A172 (cell line): ENCODE data around the gene SPON1. TPM values are rescaled to one million over a fixed set of nuclear protein-coding genes. Genes with fewer than 3 reads are reported as not detected.
"Not testable (repeated sequence)": the region's sequence is repeated elsewhere in the genome, so short reads cannot be mapped to it uniquely, and the experiment has no call there.

Experiments used
- DNase-seq: peaks from one replicate; pipeline ENCODE4 v3.0.0-alpha.2; 2015; ENCODE audit warnings: low spot score
- total RNA-seq: library from RNA; depleted of rRNA; stranded (reverse); fragments of >200 nt; shearing (Covaris generic); gene quantifications from 2 replicates; pipeline ENCODE4 v1.2.3, GENCODE V29; 2014

SPON1 gene
- total RNA-seq, 1 experiment from 2014 or later, result 0.29 TPM

DNA sequence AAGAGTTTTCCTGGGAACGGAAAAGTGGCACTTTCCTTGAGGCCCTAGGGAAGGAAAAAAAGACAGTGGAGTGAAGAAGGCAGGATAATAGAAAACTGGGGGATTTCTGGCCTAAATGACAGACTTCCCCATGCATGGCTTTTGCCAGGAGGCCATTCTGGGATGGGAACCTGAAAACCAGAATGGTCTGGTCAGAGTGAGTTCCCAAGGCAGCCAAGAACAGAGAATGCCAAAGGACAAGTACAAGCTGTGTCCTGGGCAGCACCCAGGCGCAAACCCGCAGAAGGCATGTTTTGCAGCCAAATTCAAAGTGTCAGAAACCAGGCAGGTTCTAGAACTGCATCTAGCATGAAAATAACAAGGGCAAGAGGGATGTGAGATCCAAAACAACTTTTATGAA is 162.4 kb downstream of the SPON1 start:
- no peak for DNase-seq

DNA sequence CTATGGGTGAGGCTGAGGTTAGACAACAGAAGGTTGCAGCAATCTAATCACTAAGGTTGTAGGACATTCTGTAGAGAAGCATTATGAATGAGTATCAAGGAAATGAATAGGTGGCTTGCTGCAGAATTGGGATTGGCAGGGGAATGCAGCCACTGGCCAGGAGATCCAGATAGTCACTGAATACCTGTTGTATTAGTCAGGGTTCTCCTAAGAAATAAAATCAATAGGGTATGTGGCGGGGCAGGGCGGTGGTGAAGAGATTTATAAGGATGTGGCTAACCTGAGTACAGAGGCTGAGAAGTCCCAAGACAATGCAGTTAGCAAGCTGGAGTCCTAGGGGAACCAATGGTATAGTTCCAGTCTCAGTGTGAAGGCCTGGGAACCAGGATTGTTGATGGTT is 163.0 kb downstream of the SPON1 start:
- DNase-seq, result no peak

DNA sequence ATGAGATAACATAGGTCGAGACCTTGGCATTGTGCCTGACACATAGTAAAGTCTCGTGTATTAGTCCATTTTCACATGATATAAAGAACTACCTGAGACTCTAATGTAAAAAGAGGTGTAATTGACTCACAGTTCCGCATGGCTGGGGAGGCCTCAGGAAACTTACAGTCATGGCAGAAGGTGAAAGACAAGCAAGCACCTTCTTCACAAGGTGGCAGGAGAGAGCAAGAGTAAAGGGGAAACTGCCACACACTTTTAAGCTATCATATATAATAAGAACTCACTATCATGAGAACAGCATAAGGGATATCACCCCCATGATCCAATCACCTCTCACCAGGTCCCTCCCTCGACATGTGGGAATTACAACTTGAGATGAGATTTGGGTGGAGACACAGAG is 165.2 kb downstream of the SPON1 start:
- no peak for DNase-seq

DNA sequence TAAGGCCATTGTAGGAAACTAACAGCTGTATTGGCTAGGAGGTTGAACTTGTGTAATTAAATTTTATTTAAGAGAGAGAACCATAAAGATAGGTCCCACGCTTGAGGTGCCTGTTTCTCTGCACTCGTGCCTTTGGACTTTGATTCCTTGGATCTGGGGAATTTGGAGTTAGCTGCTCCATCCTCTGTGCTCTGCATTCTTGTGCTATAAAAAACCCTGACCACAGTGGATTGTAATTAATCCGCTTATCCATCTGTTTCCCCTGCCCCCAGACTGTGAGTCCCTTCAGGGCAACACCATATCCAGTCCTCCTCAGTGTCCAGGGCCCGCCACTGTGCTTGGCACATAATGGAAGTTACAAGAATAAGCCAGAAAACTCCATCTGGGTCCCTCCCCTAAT is 169.8 kb downstream of the SPON1 start:
- DNase-seq, result no peak

DNA sequence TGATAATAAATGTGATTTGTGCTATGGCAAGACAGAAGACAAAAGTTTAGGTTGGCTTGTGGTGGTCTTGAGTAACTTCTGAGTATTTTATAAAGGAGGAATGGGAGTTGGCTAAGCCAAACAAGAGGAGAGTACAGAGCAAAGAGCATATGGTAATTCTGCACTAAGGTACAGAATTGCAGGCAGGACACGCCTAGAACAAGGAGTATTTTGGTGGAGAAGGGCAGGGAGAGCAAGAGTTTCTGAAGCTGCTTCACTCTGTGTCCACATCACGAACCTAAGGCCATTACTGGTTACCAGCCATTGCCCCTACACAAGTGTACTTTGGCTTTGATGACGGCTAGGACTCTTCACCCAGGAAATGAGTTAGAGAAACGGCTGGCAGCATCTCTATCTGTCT is 170.9 kb downstream of the SPON1 start:
- no peak for DNase-seq

DNA sequence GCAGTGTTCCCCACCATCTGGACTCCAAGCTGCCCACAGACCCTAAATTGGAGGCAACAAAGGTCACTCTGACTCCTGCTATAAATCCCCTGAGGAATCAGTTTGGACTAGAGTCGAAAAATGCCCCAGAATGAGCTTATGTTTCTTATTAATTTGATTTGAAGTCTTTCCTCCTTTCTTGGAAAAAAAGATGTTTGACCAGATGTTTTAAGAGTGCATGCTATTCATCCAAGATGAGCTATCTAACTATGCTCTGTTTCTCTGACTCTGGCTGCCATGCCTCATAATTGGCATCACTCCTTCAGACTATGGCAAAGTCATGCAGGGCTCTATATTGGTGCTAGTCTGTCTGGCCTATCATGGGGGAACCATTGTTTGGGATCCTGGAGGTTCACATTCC is 174.0 kb downstream of the SPON1 start:
- DNase-seq, result no peak

DNA sequence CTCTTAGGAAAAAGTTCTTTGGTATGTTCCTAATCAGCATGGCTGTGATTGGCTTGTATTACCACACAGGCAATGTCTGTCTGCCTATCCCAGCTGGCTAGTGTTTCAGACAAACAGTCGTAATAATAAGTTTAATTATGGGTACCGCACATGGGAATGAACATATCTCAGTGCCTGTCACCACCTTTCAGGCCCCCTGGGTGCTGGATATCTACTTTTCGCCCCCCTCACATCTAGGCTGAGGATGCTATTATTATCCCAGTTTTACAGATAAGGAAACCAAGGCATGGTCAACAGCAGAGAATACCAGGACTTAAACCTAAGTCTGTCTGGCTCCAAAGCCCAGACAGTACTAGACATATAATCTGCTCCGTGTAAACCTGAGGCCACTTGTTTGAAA is 174.8 kb downstream of the SPON1 start:
- no peak for DNase-seq

DNA sequence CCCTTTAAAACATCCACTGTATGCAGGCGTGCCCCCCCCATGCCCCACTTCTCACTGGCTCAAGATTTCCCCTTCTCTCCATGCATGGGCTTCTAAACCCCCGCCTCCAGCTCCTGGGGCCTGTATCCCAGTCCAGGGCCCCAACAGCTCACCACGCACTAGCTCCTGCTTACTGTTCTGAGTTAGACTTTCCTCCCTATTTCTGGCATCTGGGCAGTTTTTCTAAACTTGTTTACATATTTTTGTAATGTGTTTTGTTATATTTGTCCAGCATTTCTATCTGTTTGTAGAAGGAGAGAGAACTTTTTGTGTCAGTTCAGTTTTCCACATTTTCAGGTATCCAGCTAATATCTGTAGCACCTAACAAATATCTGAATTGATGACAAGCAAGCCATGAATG is 178.5 kb downstream of the SPON1 start:
- no peak for DNase-seq

DNA sequence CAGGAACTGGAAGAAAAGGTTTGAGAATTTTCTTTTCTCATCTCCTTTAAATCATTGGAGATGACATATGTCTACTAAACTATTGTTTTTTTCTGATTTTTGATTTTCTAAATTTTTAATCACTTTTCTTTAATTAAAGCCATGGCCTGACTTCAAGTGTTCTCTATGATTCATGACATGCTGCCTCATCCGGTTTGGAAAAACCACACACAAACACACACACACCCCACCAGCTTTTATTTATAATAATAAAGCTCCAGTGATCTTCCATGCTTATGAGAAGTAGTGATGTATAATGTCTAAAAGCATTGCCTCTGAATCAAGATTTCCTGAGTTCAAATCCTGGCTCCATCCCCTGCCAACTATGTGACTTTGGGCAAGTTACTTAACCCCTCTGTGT is 179.2 kb downstream of the SPON1 start:
- no peak for DNase-seq

DNA sequence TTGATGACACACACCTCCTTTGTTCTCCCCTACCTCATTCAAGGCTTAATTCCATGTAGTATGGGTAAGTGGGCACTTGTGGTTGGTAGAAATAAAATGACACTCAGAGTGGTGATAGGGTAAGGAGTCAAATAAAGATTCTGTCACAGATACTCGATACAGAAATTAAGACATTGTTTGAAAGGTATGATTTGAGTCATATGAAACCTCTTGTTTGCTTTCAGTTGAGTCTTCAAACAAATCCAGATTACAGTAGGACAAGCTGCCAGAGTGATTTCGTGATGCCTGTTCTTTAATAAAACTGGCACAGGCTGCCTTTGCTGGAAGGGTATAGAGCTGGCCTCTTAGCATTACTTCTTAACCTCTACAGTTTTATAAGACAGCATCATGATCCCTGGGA is 182.4 kb downstream of the SPON1 start:
- no peak for DNase-seq

DNA sequence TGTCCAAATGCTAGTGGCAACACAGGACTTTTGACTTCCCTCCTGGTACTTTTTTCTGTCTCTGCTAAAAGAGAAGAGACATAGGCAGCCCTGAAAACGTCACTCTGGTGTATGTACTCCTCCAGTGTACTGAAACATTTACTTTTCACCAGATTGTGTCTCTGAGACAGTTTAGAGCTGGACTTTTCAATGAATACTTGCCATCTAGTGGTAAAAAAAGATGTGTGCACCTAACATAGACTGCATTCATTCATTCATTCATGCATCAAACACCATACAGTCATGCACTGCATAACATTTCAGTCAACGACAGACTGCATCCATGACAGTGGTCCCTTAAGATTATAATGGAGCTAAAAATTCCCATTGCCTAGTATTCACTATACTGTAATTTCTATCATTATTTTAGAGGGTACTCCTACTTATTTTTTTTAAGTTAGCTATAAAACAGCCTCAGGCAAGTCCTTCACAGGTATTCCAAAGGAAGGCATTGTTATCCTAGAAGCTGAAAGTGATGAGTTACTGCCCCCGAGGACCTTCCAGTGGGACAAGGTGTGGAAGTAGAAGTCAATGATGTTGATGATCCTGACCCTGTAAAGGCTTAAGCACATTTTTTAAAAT is 186.2 kb downstream of the SPON1 start:
- DNase-seq, result peak; percentile 55

DNA sequence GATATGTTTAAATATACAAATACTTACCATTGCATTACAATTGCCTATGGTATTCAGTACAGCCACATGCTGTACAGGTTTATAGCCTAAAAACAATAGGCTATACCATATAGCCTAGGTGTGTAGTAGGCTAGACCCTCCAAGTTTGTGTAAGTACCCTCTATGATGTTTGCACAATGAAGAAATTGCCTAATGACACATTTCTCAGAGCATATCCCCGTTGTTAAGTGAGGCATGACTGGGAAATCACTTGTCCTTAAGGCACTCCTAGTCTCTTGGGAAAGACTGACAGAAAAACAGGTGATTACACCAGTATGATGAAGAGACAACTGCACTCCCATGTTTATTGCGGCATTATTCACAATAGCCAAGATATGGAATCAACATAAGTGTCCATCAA is 187.2 kb downstream of the SPON1 start:
- DNase-seq, result no peak

DNA sequence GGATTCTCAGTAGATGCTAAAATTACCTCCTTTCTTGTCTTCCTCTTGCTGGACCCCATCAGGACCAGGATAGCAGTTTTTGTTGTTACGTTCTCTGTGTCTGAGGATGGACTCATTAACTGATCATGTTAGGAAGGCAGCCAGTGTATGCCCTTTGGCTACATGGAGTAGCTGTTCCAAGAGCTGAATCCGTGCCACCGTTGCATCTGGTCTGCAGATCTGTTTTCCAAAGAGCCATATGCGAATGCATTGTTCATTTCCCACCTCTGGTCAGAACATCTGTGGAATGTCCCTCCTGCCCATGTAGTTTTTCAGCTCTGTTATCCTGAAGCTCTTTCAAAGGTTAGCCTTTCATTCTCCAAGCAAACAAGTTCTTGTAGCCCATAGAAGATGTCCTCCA is 188.4 kb downstream of the SPON1 start:
- DNase-seq, result no peak

DNA sequence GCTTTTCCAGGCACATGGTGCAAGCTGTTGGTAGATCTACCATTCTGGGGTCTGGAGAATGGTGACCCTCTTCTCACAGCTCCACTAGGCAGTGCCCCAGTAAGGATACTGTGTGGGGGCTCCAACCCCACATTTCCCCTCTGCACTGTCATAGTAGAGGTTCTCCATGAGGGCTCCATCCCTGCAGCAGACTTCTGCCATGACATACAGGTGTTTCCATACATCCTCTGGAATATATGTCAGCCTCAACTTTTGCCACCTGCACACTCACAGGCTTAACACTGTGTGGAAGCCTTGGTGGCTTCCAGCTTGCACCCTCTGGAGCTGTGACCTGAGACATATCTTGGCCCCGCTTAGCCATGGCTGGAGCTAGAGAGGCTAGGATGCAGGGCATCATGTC is 191.6 kb downstream of the SPON1 start:
- DNase-seq, result not testable (repeated sequence)

DNA sequence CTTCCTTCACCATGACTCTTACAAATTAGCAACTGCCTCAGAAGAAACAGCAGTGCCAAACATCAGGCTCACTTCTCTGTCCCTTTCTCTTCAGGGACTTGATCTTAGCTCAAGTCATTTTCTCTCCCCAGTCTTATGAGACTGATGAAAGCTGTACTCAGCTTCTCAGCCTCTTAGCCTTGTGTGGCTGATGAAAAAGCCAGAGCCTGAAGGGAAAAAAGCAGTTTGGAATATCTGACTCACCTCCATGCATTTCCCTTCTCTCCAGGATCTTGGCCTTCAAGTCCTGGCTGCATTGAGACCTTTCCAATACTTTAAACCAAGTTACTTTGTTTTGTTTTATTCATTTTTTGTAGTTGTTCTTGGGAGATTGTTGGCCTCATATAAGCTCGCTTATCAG is 195.9 kb downstream of the SPON1 start:
- no peak for DNase-seq

DNA sequence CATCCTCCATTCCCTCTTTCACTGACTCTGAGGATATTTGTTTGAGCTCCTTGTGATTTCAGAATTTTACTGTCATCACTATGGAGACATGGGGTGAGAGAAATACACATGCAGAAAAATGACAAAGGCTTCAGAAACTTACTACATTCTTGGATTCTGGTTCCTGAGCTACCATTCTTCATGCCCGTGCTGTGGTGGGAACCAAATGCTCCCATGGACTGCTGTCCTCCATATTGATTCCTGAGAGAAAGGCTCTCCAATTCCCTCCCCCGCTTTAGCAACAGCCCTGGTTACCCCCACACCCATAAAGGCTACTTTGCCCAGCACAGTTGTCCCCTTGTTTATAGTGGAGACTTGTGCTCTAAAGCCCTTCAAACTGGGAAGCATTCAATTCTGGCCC is 201.1 kb downstream of the SPON1 start:
- DNase-seq, result no peak

DNA sequence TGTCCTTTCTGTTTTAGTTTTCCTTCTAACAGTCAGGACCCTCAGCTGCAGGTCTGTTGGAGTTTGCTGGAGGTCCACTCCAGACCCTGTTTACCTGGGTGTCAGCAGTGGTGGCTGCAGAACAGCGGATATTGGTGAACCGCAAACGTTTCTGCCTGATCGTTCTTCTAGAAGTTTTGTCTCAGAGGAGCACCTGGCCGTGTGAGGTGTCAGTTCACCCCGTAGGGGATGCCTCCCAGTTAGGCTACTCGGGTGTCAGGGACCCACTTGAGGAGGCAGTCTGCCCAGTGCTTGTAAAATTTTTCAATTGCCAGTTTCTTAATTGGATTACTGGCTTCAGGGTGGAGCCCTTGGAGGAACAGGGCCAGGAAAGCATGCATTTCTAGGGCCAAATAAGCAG is 211.2 kb downstream of the SPON1 start:
- not testable (repeated sequence) for DNase-seq

DNA sequence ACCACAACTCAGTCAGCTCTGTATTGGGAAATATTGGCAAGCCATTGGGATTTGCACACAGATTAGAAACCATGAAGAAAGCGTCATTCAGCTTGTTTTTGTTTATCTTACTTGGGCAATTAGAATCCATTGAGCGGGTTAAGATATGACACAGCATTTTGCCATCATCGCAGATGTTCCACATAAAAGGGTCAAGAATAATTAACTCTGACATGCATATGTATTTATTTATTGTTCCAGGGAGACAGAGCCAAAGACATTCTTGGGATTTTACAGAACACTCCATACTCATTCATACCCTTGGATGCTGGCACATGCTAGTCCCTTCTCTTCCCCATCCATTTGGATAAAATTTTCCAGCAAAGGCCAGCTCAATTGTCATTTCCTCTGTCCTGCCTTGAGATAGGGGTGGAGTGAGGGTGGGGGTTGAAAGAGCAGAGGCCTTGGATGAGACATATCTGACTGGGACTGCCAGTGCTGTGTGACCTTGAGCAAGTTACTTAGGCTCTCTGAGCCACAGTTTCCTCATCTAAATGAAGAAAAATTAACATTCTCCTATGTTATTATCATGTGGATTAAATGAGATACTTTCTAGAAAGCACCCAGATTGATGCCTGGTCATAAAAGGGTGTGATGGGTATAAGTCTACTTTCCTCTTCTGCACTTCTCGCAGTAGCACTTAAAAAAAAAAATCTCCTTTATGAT is 216.7 kb downstream of the SPON1 start:
- DNase-seq, result peak; percentile 23

DNA sequence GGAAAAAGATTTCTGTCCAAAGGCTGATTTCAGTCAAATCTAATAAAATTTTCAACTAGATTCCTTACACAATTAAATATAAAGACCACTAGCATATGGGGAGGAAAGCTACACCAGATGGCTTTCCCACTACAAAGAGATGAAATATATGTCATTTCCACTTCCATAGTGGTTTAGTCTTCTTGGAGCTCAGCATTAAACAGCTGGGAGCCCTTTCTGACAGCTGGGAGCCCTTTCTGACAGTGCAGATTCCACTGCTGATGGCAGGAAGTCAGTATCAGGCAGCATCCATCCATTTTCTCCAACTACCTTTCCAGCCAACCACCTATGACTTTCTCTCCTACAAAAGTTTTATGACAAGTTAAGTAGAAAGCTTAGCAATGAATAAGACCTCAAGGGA is 218.6 kb downstream of the SPON1 start:
- DNase-seq, result no peak

DNA sequence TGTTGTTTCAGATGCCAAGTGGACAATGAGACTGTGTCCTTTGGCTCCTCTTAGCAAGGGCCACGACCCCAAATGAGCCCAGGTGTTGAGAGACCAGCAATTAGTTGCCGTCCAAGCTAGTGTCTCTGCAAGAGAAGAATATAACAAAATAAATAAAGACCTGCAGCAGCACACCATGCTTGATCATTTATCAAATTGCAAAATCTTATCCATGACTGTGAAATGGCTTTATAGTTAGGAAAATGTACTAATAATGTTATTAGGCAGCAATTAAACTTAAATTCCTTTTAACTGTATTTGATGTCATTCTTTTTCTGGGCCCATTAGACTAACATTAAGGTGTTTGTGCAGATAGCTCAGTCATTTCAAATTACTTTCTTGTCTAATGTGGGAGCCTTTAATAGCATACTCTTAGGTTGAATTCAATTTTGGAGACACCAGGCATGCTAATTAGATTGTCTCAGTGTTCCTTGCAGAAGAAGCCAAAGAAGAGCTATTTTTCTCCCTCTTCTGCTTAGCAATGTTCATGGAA is 220.4 kb downstream of the SPON1 start:
- no peak for DNase-seq

DNA sequence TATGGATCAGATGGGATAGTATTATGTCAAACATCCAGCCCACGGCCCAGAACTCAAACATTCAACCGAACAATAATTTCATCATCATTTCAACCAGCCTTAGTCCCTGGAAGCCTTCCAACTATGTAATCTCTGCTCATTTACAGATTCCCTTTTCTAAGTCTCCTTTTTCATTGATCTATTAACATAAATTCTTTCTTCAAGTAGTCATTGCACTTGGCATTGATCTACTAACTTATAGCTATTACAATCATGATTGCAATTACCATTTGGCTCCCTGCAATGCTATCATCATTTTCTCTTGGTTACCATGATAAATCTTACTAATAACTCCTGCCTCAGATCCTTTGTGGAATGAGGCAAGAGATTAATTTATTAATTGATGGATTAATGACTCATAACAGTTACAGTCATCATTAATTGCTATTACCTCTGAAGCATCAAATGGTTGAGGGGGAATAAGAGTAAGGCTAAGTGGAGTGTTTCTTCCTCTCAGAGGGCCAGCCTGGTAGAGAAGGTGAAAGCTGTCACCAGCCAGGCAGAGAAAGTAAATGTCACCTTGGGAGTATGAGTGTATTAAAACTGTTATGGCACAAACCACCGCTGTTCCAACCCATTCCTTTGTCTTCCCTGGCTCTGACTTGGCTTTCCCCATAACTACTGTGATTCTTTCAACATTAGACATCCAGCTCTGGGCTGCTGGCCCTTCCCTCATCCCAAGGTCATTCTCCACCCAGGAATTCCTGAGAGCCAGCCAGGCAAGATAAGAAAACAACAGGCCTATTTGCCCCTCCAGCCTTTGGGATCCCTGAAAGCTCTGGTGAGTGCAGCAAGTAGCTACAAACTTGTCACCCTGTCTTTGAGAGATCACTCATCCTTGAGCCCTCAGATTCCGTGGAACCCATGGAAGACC is 221.8 kb downstream of the SPON1 start:
- DNase-seq, result no peak

DNA sequence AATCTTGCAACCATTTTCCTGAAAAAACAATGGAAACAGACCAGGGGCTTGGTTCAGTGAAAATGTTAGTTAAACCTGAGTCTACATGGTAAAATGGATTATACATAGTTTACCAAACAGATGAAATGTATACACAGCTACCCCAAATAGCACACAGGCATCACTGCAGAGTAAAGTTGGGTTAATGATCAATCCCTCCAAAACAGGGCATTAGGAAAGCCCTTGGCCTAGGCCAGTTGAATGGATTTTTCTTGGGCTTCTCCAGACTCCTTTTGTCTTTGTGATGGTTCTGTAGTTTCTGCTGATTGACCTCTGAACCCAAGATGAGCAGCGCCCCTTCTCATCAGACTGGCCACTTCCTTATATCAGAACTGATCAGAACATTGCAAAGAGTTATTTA is 222.9 kb downstream of the SPON1 start:
- DNase-seq, result no peak
